Measurements from ENCODE around the gene MCMBP. TPM values are rescaled to one million over a fixed set of nuclear protein-coding genes. Genes with fewer than 3 reads are reported as not detected.

MCMBP gene
- total RNA-seq, 1 experiment from 2014 or later: 148 TPM

GRCh38 chr10:119801998-119802538, 70.6 kb downstream of the MCMBP start:
- intact Hi-C loops (cut with micrococcal nuclease): no loop called here
- CTCF ChIA-PET: interaction anchor here (1.7 kb wide), 1 partner anchor 51 kb away, joined by 6 read pairs; no protein-coding TSS in a partner anchor

GRCh38 chr10:119801176-119801575, 71.5 kb downstream of the MCMBP start:
- intact Hi-C loops (cut with micrococcal nuclease): no loop called here
- no TSS peak for BruUV-seq (replicated peaks)
- Histone ChIP-seq H3K27me3 (ENCODE audit: insufficient read depth, low read length) (no peaks in the 10 kb centered on the region), H2AFZ (ENCODE audit: low read depth, low read length, poor library complexity, severe bottlenecking) (no peak overlapping the region), H3K4me1 (ENCODE audit: control insufficient read depth in 1 of 2, insufficient read depth in 2 of 2, low read length in 2 of 2) (no peaks in the 10 kb centered on the region), H3K9me3 (ENCODE audit: control insufficient read depth in 1 of 2, insufficient read depth in 1 of 2, low read depth in 1 of 2, low read length in 2 of 2) (no peaks in the 10 kb centered on the region), H3K79me2 (ENCODE audit: insufficient read depth, low read length) (no peaks in the 10 kb centered on the region), H3K27ac (ENCODE audit: low read depth, low read length) (no peak overlapping the region), H3K9ac (ENCODE audit: low read length) (no peak overlapping the region), H3K9me2 (ENCODE audit: insufficient read depth) (no peaks in the 10 kb centered on the region), H3K36me3 (ENCODE audit: control insufficient read depth in 1 of 2, insufficient read depth in 2 of 2, low read length in 2 of 2) (no peaks in the 10 kb centered on the region), H3K4me3 (replicated peaks in 1 of 2; ENCODE audit: low read depth in 1 of 2, low read length in 2 of 2) (no peak overlapping the region), H4K20me1 (ENCODE audit: insufficient read depth) (no peaks in the 10 kb centered on the region; the same call in 1 of the 2 replicates), H3K4me2 (ENCODE audit: low read length) (no peak overlapping the region)
- ChIA-PET POLR2A (no interaction called here), RAD21 (ENCODE audit: low non-redundant PET in 1 of 2, low total read pairs in 2 of 2, uncharacterized antibody in 2 of 2, unreplicated experiment in 2 of 2) (no interaction called here), CTCF (interaction anchor here (1.2 kb wide), 1 partner anchor 36 kb away, joined by 3 read pairs; no protein-coding TSS in a partner anchor)
- ATAC-seq (no peak), DNase-seq (ENCODE audit: low read depth, low spot score) (no peak)
- no peak for TF ChIP-seq ELF1 (IDR thresholded peaks at IDR 0.05; ENCODE audit: borderline replicate concordance, low read depth)
- no peak for TF ChIP-seq CEBPB (IDR thresholded peaks at IDR 0.05; ENCODE audit: low read depth)
- TF ChIP-seq ZNF274 (IDR thresholded peaks at IDR 0.05; ENCODE audit: low read depth, low read length): no peak
- TF ChIP-seq CBX3 (IDR thresholded peaks at IDR 0.05; ENCODE audit: low read depth): no peak
- TF ChIP-seq JUND (IDR thresholded peaks at IDR 0.05): no peak
- TF ChIP-seq EZH2phosphoT487 (IDR thresholded peaks at IDR 0.05; ENCODE audit: borderline replicate concordance): no peak
- TF ChIP-seq YY1 (IDR thresholded peaks at IDR 0.05; ENCODE audit: extremely low read depth, insufficient replicate concordance, low read depth, low read length): no peak
- TF ChIP-seq RAD21 (IDR thresholded peaks at IDR 0.05; ENCODE audit: low read depth): no peak
- no peak for TF ChIP-seq FOSL1 (IDR thresholded peaks at IDR 0.05; ENCODE audit: low read depth)
- no peak for TF ChIP-seq SRF (IDR thresholded peaks at IDR 0.05; ENCODE audit: low read depth)
- no peak for TF ChIP-seq TCF7L2 (IDR thresholded peaks at IDR 0.05; ENCODE audit: borderline replicate concordance, extremely low read depth, insufficient read depth, insufficient read length)
- no peak for TF ChIP-seq ZBTB33 (IDR thresholded peaks at IDR 0.05; ENCODE audit: extremely low read depth, insufficient replicate concordance, low read length)
- TF ChIP-seq ATF3 (IDR thresholded peaks at IDR 0.05): no peak
- TF ChIP-seq SP1 (IDR thresholded peaks at IDR 0.05; ENCODE audit: low read depth): no peak

More at GRCh38 chr10:119801998-119802538, 70.6 kb downstream of the MCMBP start:
- TF ChIP-seq CBX3 (IDR thresholded peaks at IDR 0.05; ENCODE audit: low read depth) (no peak), TCF7L2 (IDR thresholded peaks at IDR 0.05; ENCODE audit: borderline replicate concordance, extremely low read depth, insufficient read depth, insufficient read length) (no peak), FOSL1 (IDR thresholded peaks at IDR 0.05; ENCODE audit: low read depth) (no peak), JUND (IDR thresholded peaks at IDR 0.05) (no peak), POLR2AphosphoS5 (IDR thresholded peaks at IDR 0.05; ENCODE audit: low read depth, low read length) (no peak), SRF (IDR thresholded peaks at IDR 0.05; ENCODE audit: low read depth) (no peak), ZFX (IDR thresholded peaks at IDR 0.05) (no peak)
- Histone ChIP-seq H2AFZ (ENCODE audit: low read depth, low read length, poor library complexity, severe bottlenecking) (no peak overlapping the region), H3K79me2 (ENCODE audit: insufficient read depth, low read length) (no peaks in the 10 kb centered on the region), H3K9me3 (ENCODE audit: control insufficient read depth in 1 of 2, insufficient read depth in 1 of 2, low read depth in 1 of 2, low read length in 2 of 2) (no peaks in the 10 kb centered on the region), H3K27ac (ENCODE audit: low read depth, low read length) (no peak overlapping the region), H4K20me1 (ENCODE audit: insufficient read depth) (no peaks in the 10 kb centered on the region; the same call in 1 of the 2 replicates), H3K36me3 (ENCODE audit: control insufficient read depth in 1 of 2, insufficient read depth in 2 of 2, low read length in 2 of 2) (no peaks in the 10 kb centered on the region), H3K4me1 (ENCODE audit: control insufficient read depth in 1 of 2, insufficient read depth in 2 of 2, low read length in 2 of 2) (no peaks in the 10 kb centered on the region), H3K9ac (ENCODE audit: low read length) (no peak overlapping the region), H3K9me2 (ENCODE audit: insufficient read depth) (no peaks in the 10 kb centered on the region), H3K4me2 (ENCODE audit: low read length) (no peak overlapping the region), H3K27me3 (ENCODE audit: insufficient read depth, low read length) (no peaks in the 10 kb centered on the region), H3K4me3 (replicated peaks in 1 of 2; ENCODE audit: low read depth in 1 of 2, low read length in 2 of 2) (no peak overlapping the region)
- no TSS peak for BruUV-seq (replicated peaks)
- ATAC-seq (no peak), DNase-seq (ENCODE audit: low read depth, low spot score) (no peak)
- ChIA-PET POLR2A (interaction anchor here (1.4 kb wide), 1 partner anchor 12 kb away, joined by 4 read pairs; no protein-coding TSS in a partner anchor), RAD21 (ENCODE audit: low non-redundant PET in 1 of 2, low total read pairs in 2 of 2, uncharacterized antibody in 2 of 2, unreplicated experiment in 2 of 2) (no interaction called here)
